22Rv1 (cell line): ENCODE data around the gene NME5.

Experiments used
- ZFX ChIP-seq: fragments of 450-650 bp; IDR thresholded peaks from 2 replicates; pipeline ENCODE4 v1.6.1; 2017; ENCODE audit warnings: antibody characterized with exemption, borderline replicate concordance
- TF ChIP-seq, protein P1 (sequence below): fragments of 450-650 bp; IDR thresholded peaks from 2 replicates; pipeline ENCODE4 v1.5.1; 2017; ENCODE audit warnings: mild to moderate bottlenecking

DNA sequence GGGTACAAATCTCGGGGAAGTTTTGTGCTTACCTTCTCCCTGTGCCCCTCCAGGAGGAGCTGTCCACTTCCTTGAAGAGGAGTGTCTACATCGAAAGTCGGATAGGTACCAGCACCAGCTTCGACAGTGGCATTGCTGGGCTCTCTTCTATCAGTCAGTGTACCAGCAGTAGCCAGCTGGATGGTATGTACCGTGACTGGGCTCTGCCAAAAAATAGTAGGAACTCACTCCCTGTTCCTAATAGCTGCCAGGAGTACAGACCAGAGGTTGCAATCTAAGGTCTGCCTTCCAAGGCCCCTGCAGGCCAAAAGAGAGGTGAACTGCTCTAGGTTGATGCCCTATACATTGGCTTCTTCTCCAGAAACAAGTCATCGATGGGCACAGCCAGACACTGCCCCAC is 43.6 kb upstream of the NME5 start:
- TF ChIP-seq, protein P1, sequence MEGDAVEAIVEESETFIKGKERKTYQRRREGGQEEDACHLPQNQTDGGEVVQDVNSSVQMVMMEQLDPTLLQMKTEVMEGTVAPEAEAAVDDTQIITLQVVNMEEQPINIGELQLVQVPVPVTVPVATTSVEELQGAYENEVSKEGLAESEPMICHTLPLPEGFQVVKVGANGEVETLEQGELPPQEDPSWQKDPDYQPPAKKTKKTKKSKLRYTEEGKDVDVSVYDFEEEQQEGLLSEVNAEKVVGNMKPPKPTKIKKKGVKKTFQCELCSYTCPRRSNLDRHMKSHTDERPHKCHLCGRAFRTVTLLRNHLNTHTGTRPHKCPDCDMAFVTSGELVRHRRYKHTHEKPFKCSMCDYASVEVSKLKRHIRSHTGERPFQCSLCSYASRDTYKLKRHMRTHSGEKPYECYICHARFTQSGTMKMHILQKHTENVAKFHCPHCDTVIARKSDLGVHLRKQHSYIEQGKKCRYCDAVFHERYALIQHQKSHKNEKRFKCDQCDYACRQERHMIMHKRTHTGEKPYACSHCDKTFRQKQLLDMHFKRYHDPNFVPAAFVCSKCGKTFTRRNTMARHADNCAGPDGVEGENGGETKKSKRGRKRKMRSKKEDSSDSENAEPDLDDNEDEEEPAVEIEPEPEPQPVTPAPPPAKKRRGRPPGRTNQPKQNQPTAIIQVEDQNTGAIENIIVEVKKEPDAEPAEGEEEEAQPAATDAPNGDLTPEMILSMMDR = no peak
- TF ChIP-seq ZFX = no peak
